ENCODE data around the gene GCG.

The GCG gene

DNA sequence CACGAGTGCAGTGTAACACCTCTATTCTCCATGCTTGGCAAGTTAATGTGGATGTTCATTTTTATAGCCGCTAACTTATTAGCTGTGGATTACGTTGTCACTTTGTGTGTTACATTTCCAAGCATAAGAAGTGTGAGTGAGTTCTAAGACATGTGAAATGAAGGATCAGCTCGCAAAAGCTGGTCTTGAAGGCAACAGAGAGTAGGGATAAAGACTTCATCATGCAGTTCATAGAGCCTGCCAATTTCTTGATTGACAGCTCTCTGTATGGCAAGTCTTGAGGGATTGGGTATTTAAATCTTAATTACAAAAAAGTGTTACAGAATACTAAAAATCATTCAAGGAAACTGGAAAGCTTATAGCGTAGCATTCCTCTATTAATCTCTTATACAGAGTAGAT is 52.2 kb downstream of the GCG start:
- no peak for DNase-seq (ENCODE audit: low read depth)
- no peak overlapping the region for H3K4me3 ChIP-seq (ENCODE audit: control insufficient read depth, low read depth, low read length)
- TF ChIP-seq, protein P1, sequence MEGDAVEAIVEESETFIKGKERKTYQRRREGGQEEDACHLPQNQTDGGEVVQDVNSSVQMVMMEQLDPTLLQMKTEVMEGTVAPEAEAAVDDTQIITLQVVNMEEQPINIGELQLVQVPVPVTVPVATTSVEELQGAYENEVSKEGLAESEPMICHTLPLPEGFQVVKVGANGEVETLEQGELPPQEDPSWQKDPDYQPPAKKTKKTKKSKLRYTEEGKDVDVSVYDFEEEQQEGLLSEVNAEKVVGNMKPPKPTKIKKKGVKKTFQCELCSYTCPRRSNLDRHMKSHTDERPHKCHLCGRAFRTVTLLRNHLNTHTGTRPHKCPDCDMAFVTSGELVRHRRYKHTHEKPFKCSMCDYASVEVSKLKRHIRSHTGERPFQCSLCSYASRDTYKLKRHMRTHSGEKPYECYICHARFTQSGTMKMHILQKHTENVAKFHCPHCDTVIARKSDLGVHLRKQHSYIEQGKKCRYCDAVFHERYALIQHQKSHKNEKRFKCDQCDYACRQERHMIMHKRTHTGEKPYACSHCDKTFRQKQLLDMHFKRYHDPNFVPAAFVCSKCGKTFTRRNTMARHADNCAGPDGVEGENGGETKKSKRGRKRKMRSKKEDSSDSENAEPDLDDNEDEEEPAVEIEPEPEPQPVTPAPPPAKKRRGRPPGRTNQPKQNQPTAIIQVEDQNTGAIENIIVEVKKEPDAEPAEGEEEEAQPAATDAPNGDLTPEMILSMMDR (IDR thresholded peaks at IDR 0.05; ENCODE audit: control insufficient read depth, insufficient read depth, low read depth, low read length, missing control alignments) = no peak
